AG08395 (cell line): ENCODE results near the gene RLF.
"Not testable (repeated sequence)": the region's sequence is repeated elsewhere in the genome, so short reads cannot be mapped to it uniquely, and the experiment has no call there.

Source experiments
- DNase-seq: peaks from one replicate; pipeline ENCODE4 v3.0.0; 2012; ENCODE audit warnings: mixed read lengths, low spot score

The RLF gene

GRCh38 chr1:40171036-40171435 is 9.8 kb downstream of the RLF start:
- no peak for DNase-seq

GRCh38 chr1:40174788-40175187 is 13.6 kb downstream of the RLF start:
- DNase-seq, result no peak

DNA sequence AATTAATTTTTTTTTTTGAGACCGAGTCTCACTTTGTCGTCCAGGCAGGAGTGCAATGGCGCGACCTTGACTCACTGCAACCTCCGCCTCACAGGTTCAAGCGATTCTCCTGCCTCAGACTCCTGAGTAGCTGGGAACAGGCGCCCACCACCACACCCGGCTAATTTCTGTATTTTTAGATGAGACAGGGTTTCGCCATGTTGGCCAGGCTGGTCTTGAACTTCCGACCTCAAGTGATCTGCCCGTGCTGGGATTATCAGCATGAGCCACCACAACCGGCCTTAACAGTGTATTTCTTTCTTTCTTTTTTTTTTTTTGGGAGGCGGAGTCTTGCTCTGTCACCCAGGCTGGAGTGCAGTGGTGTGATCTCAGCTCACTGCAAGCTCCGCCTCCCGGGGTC is 15.8 kb downstream of the RLF start:
- not testable (repeated sequence) for DNase-seq

DNA sequence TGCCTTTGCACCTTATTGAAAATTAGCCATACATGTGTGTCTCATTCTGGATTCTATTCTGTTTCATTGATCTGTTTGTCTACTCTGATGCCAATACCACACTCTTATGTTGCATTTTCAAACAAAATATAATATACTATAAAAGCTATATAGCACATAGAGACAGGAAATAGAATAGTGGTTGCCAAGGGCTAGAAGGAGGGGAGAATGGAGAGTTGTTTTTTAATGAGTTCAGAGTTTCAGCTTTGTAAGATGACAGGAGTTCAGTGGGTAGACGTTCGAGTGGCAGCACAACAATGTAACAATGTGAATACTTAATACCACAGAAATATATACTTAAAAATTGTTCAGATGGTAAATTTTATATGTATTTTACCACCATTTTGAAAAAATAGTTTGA is 17.0 kb downstream of the RLF start:
- no peak for DNase-seq

- DNase-seq, result no peak
These were observed 18.4 kb downstream of the RLF start for GRCh38 chr1:40179496-40180089.

DNA sequence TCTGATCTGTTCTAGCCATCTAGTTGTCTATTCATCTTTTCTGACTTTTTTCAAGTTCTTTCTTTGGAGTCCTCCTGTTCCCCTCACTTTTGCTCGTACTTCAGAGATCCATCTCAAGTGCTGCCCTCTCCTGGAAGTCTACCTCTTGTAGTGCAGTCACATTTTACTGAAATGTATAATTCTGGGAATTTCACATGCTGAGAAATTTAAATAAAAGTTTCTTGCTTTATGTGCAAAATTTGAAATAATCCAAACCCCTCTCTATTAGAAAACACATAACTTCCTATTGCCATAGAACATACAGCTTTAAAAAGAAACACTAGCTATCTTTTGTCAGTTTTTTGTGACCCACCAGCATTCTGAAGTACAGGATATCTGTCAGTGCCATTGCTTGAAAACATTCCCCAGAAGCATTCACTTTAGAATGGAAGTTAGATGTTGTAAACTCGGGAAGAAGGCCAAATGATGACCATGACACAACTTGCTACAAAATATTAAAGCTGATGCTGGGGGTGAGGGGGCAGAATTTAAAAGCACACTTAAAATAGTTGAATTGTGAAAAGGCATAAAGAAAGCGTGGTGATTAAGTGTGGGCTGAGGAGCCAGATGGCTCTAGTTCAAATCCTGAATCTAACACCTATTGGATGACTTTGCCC is 22.0 kb downstream of the RLF start:
- DNase-seq, result peak; percentile 9

GRCh38 chr1:40184193-40184592 is 23.0 kb downstream of the RLF start:
- no peak for DNase-seq

DNA sequence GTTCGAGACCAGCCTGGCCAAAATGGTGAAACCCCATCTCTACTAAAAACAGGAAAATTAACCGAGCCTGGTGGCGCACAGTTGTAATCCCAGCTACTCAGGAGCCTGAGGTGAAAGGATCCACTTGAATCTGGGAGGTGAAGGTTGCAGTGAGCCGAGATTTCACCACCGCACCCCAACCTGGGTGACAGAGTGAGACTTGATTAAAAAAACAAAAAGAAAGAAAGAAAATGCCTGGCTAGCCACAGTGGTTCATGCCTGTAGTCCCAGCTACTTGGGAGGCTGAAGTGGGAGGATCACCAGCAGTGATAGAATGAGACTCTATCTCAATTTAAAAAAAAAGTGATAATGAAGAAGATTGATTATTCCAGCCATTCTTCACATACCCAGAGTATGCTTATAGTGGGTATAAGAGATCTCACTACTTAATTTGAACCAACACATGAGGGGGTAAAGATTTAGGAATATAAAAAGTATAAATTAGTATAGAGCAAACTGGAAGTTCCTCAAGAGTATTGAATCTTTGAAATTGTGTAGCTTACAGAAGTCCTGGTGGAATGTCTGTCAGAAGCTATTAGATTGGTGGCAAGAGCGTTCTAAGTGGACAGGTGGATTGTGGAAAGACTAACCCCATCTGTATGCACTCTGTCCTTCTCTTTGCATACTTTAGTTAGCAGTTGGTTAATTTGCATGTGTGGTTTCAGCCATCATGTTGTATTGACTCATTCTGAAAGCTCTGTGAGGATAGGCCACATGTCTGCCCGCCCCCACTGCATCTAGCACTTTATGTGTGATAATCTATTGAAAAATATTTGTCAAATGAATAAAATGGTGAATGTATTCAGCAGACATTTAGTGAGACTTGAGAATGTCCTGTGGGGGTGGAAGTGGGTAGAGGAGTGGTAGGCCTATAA is 25.0 kb downstream of the RLF start:
- peak; percentile 36 for DNase-seq

GRCh38 chr1:40187399-40187798 is 26.2 kb downstream of the RLF start:
- no peak for DNase-seq

- not testable (repeated sequence) for DNase-seq
These were observed 33.5 kb downstream of the RLF start for GRCh38 chr1:40194639-40195038.

- DNase-seq, result no peak
These were observed 36.5 kb downstream of the RLF start for GRCh38 chr1:40197656-40198055.

DNA sequence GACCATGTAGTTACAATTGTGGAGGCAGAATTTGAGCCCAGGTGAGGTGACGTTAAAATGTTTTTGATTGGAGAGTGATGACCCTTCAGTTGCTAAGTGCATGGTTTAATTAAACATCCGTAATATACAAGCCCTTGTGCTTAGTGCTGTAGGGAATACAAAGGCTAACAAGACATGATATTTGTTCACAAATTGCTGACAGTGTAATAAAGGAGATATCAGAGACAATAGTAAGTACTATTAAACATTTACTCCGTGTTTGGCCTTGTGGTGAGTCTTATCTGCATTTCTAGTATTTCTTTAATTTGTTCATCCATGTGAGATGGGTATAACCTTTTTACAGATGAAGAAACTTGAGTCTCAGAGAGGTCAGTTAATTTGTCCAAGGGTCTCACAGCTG is 37.9 kb downstream of the RLF start:
- no peak for DNase-seq

DNA sequence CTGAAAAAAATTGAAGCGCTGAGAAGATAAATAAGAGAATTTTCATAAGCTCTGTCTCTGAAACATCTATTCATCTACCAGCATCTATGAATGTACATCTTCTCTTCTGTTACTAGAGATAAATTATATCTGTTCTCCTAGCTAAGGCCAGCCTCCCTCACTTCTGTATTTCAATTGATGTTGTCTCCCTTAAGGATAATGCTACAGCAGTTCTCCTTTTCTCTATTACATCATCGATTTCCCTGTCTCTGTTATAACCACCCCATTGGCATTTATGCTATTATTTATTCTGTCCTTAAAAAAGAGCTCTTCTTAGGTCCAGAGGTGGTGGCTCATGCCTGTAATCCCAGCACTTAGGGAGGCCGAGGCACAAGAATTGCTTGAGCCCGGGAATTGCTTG is 43.7 kb downstream of the RLF start:
- no peak for DNase-seq

DNA sequence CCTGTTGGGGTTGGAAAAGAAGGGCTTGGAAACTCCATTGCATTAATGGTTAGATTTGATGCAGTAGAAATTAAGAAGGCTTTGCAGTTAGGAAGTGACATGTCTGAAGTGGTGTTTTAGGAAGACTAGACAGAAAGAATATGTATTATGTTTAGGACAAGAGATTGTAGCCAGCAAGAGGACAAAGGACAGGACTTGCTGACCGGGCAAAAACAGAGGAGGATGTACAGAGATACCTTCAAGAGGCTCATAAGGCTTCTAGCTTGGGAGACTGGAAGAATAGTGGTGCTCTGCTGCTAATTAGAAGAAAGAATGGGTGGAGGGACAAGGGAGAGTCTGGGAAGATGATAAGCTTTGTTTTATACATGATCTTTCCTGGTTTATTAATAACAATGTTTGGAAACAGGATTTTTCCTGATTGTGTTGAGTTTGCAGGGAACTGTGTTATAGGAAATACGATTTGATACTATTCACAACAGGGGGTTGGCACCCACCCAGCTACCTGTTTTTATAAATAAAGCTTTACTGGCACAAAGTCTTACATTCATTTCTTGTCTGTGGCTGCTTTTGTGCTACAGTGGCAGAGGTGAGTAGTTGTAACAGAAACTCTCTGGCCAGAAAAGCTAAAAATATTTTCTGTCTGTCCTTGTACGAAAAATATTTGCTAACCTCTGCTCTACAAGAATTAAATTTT is 49.5 kb downstream of the RLF start:
- no peak for DNase-seq

DNA sequence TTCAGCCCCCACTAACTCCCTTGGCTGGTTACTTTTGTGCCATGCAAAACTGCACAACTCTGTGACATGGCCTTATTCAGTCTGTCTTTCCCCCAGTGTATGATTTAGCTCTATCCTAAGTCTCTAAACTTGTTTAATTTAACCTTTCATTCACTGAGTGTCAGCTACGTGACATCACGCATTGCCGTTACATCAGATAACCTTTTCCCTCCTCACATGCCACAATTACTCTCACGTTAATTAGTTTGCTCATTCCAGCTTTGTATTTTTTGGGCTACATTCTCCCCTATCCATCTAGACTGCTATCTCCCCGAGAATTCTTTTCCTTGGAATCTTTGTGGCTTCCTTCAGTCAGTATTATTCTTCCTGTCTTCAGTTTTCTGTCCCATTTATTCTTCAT is 57.1 kb downstream of the RLF start:
- no peak for DNase-seq

DNA sequence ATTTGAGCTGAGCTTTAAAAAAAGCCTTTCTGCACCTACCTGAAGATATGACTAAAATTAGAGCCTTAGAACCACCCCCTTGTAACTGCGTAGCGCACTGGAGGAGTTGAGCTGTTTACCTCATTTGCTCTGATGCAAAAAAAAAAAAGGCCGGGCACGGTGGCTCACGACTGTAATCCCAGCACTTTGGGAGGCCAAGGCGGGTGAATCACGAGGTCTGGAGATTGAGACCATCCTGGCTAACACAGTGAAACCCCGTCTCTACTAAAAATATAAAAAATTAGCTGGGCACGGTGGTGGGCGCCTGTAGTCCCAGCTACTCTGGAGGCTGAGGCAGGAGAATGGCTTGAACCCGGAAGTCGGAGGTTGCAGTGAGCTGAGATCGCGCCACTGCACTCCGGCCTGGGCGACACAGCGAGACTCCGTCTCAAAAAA is 60.3 kb downstream of the RLF start:
- not testable (repeated sequence) for DNase-seq

DNA sequence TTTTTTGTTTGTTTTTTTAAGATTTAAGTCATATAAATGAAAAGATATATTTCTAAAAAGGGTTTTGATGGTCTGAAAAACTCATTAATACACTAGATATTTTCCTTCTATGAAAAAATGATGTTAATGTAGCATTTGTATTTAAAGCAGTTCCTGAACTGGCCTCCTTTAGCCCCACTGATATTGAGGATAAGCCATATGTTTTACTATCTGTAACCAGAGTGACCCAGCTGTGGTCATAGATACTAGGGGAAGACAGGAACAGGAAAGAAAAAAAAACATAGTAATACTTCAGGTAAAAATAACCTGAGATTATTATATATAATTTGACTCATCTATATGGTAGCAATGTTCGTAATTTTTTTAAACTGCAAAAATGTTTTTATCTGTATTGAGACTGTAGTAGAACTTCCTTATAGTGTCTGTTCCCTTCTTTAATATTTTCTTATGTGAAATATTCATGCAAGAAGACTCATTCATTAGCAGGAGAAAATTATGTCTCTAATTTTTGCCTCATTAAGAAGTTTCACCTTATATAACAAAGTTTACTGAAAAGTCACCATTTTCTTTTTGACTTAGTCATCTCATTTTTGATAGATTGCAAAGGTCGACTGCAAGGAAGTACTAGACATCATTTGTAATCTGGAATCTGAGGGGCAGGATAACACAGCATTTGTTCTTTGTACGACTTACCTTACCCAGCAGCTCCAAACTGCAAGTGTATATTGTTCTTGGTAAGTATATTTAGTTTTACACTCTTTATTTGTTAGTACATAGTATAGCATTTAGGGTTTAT is 61.0 kb downstream of the RLF start:
- no peak for DNase-seq

DNA sequence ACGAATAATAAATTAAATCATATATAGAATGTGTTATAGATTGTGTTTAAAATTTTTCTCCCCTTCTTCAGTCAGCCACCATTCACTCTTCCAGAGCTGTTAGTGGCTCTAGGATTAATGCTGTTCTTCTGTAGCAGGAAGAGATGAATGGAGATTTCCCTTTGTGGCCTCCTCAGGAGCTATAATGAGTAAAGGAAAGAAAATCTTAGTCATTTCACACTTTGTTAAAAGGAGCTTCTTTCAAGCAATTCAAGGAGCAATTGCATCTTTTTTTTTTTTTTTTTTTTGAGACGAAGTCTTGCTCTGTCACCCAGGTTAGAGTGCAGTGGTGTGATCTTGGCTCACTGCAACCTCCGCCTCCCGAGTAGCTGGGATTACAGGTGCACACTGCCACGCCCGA is 62.9 kb downstream of the RLF start:
- DNase-seq, result no peak

DNA sequence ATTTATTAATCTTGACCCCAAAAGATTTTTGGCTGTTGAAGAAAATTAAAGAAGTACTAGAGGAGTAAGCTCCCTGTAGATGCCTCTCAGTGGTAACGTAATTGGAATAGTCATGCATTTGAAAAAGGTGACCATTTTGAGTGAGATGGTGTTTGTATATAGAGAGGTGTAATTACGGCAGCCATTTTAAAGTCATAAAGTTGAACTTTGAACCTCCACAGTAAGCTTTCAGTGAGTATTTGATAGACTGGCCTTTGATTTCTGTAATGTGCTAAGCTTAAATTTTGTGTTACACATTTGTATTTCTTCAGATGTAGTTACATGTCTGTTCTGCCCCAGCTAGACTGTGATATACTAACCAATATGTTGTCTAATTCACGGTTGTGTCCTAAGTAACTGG is 65.0 kb downstream of the RLF start:
- no peak for DNase-seq

- DNase-seq, result no peak
These were observed 71.3 kb downstream of the RLF start for GRCh38 chr1:40232444-40232843.

GRCh38 chr1:40239626-40240025 is 78.4 kb downstream of the RLF start:
- no peak for DNase-seq

DNA sequence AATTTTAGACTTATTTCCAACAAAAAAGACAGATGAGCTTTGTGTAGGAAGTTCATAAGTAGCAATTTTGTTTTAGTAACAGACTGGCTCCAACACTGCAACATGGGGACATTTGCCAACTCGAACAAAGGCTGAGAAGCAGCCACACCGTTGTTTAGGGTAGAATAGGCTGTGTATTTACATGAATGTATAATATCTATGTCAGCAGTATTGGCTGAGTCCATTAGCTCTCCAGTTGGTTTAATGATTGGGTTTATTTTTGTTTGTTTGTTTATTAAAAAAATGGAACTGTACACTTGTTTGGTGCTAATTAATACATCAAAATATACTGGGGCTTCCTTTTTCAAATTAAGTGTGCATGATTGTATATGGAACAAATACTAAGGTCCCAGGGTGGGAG is 79.2 kb downstream of the RLF start:
- no peak for DNase-seq
